Fibroblast of pulmonary artery (primary cell): ENCODE measurements around the gene SPRN.

Experiments
- DNase-seq: peaks from one replicate; pipeline ENCODE4 v3.0.0-alpha.2; 2010; ENCODE audit warnings: low read depth
- H3K4me3 ChIP-seq: replicated peaks from 2 replicates; pipeline ENCODE4 v1.5.1; 2011; ENCODE audit warnings: low read depth, mild to moderate bottlenecking, control low read depth, low read length, moderate library complexity
- TF ChIP-seq, protein P1 (sequence below): IDR thresholded peaks from 2 replicates; pipeline ENCODE4 v1.5.1; 2011; ENCODE audit warnings: mild to moderate bottlenecking, control low read depth, low read length, inconsistent platforms; ENCODE audit errors: missing control alignments

The SPRN gene

GRCh38 chr10:133460208-133460769, 35.9 kb upstream of the SPRN start:
- H3K4me3 ChIP-seq = no peak overlapping the region
- DNase-seq = no peak
- TF ChIP-seq, protein P1, sequence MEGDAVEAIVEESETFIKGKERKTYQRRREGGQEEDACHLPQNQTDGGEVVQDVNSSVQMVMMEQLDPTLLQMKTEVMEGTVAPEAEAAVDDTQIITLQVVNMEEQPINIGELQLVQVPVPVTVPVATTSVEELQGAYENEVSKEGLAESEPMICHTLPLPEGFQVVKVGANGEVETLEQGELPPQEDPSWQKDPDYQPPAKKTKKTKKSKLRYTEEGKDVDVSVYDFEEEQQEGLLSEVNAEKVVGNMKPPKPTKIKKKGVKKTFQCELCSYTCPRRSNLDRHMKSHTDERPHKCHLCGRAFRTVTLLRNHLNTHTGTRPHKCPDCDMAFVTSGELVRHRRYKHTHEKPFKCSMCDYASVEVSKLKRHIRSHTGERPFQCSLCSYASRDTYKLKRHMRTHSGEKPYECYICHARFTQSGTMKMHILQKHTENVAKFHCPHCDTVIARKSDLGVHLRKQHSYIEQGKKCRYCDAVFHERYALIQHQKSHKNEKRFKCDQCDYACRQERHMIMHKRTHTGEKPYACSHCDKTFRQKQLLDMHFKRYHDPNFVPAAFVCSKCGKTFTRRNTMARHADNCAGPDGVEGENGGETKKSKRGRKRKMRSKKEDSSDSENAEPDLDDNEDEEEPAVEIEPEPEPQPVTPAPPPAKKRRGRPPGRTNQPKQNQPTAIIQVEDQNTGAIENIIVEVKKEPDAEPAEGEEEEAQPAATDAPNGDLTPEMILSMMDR = no peak

GRCh38 chr10:133459454-133460207, 35.2 kb upstream of the SPRN start:
- no peak for DNase-seq
- TF ChIP-seq, protein P1 = no peak
- H3K4me3 ChIP-seq = no peak overlapping the region

- DNase-seq = no peak
- H3K4me3 ChIP-seq = no peak overlapping the region
- TF ChIP-seq, protein P1 = no peak
These were observed 34.5 kb upstream of the SPRN start for GRCh38 chr10:133458710-133459453.

DNA sequence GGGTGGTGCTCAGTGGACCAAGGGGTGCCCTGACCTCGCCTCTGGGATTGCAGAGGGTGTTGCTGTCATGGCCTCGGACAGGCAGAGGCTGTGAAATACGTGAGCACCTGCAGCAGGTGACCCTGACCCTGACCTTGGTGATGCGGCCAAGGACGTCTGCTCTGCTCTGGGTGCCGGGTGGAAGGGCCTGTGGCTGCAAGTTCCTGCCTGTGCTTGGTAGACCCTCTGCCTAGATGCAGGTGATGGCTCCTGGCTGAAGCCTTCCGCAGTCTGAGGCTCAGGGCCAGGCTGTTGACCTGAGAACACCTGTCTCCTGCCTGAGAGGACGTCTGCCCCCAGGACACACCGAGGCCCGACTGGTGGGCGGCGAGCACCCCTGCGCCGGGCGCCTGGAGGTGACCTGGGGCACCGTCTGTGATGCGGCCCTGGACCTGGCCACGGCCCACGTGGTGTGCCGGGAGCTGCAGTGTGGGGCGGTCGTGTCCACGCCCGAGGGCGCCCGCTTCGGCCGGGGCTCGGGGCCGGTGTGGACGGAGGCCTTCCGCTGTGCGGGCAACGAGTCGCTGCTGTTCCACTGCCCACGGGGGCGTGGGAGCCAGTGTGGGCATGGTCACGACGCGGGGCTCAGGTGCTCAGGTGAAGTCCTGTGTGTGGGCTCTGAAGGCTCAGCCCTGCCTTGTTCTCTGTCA, 33.7 kb upstream of the SPRN start:
- no peak for DNase-seq
- TF ChIP-seq, protein P1 = no peak
- no peak overlapping the region for H3K4me3 ChIP-seq

- TF ChIP-seq, protein P1 = no peak
- no peak for DNase-seq
- no peak overlapping the region for H3K4me3 ChIP-seq
These were observed 32.8 kb upstream of the SPRN start for GRCh38 chr10:133457100-133457841.
